CD4-positive, alpha-beta memory T cell (primary cell): ENCODE data around the gene CACNA1S. TPM values are rescaled to one million over a fixed set of nuclear protein-coding genes. Genes with fewer than 3 reads are reported as not detected.

ENCODE experiments used
- CTCF ChIA-PET: fragments of 350-600 bp; sonication (Branson Sonifier 250); formaldehyde crosslinking; loops from one replicate; lab custom pipeline; 2021; ENCODE audit warnings: inconsistent platforms; ENCODE audit not compliant: partially characterized antibody; lab: Charles Lee
- POLR2A ChIA-PET: fragments of 350-600 bp; sonication (Branson Sonifier 250); formaldehyde crosslinking; loops from one replicate; lab custom pipeline; 2021; ENCODE audit not compliant: partially characterized antibody; lab: Charles Lee
- DNase-seq, 5 donors: peaks; one replicate each; pipeline versions ENCODE4 v3.0.0 to v3.0.0-alpha.2; 2020 to 2022; ENCODE audit warnings: mixed read lengths in 1 of 5
- H3K27ac ChIP-seq: one replicate; pipeline ENCODE4 v1.7.0; 2013; ENCODE audit warnings: low read depth, low read length
- H3K27me3 ChIP-seq: 2 replicates; pipeline ENCODE4 v1.7.0; 2013; ENCODE audit warnings: mild to moderate bottlenecking, low read length, moderate library complexity; ENCODE audit not compliant: insufficient read depth
- H3K36me3 ChIP-seq: 2 replicates; pipeline ENCODE4 v1.7.0; 2013; ENCODE audit warnings: mild to moderate bottlenecking, low read length, moderate library complexity; ENCODE audit not compliant: insufficient read depth
- H3K4me1 ChIP-seq: 2 replicates; pipeline ENCODE4 v1.7.0; 2013; ENCODE audit warnings: mild to moderate bottlenecking, low read length, moderate library complexity; ENCODE audit not compliant: insufficient read depth
- H3K4me3 ChIP-seq, 2 donors: one replicate each; pipeline ENCODE4 v1.7.0; 2013; ENCODE audit warnings: low read length in 2 of 2, mild to moderate bottlenecking in 1 of 2
- H3K9me3 ChIP-seq, 2 donors: one replicate each; pipeline ENCODE4 v1.7.0; 2013; ENCODE audit warnings: low read length in 2 of 2, control low read depth in 1 of 2; ENCODE audit not compliant: control insufficient read depth in 1 of 2
- H3K27ac Mint-ChIP-seq, 7 donors: one replicate each; pipeline ENCODE4 v1.8.0; 2020 to 2021; ENCODE audit warnings: mixed read lengths in 7 of 7, mild to moderate bottlenecking in 6 of 7, inconsistent platforms in 3 of 7, moderate library complexity in 3 of 7
- H3K27me3 Mint-ChIP-seq, 2 donors: one replicate each; pipeline ENCODE4 v1.8.0; 2020 to 2021; ENCODE audit warnings: mixed read lengths in 2 of 2
- H3K36me3 Mint-ChIP-seq, 2 donors: one replicate each; pipeline ENCODE4 v1.8.0; 2020 to 2021; ENCODE audit warnings: mixed read lengths in 2 of 2, inconsistent platforms in 1 of 2, mild to moderate bottlenecking in 1 of 2
- H3K4me1 Mint-ChIP-seq, 4 donors: one replicate each; pipeline ENCODE4 v1.8.0; 2020 to 2021; ENCODE audit warnings: mixed read lengths in 4 of 4, mild to moderate bottlenecking in 1 of 4
- H3K4me3 Mint-ChIP-seq, 8 donors: one replicate each; pipeline ENCODE4 v1.8.0; 2020 to 2021; ENCODE audit warnings: mixed read lengths in 8 of 8, mild to moderate bottlenecking in 7 of 8, moderate library complexity in 6 of 8, inconsistent platforms in 3 of 8
- H3K9me3 Mint-ChIP-seq, 8 donors: one replicate each; pipeline ENCODE4 v1.8.0; 2020 to 2021; ENCODE audit warnings: mixed read lengths in 8 of 8, mild to moderate bottlenecking in 5 of 8, inconsistent platforms in 3 of 8, moderate library complexity in 1 of 8
- intact Hi-C: fragments of 100-400 bp; cut with micrococcal nuclease; formaldehyde crosslinking; loops from one replicate; pipeline ENCODE4 v1.15.1; 2023
- polyA plus RNA-seq, 2 donors: library from polyadenylated mRNA; unstranded; fragments of 300-500 nt; fragmentation: Illumina TruSeq; gene quantifications; one replicate each; pipeline ENCODE4 v1.2.3, GENCODE V29; 2021
- total RNA-seq, 2 experiments: library from RNA; stranded (reverse); gene quantifications; one replicate each; pipeline ENCODE4 v1.2.3, GENCODE V29; 2021

The CACNA1S gene
- total and polyA plus RNA-seq, 4 experiments from 2014 or later: not detected

DNA sequence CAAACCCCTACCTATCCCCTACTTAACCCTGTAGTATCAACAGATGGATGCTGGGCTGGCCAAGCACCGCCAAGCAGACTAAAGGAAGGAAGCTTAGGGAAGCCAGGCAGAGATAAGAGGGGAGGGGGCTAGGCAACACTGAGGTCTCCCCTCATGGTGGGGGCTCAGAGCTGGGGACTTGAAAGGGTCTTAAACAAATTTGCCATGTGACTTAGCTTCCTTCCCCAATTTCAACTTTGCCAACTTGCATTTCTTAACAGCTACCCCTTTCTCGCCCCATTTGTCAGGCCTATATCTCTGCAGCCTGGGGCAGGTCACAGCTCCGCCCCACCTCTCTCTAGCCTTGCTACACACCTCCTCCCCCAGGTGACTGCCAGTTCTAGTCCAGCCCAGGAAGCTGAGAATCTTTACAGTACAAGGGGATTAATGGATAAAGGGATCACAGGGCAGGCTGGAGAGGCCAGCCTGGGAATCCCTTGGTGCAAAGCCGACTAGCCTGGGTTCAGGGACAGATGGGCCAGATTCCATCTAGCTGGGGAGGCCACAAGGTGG, 92.1 kb downstream of the CACNA1S start:
- H3K9me3 ChIP-seq: no peaks in the 10 kb centered on the region
- Mint-ChIP-seq H3K4me1 (peaks cover 59 to 92% (median 75%) of the 10 kb centered on the region in 4 donors), H3K9me3 (no peaks in the 10 kb centered on the region), H3K27ac (peak overlapping the region; percentile 95 to 100 (median 99)), H3K36me3 (peaks cover 4 to 21% of the 10 kb centered on the region in 2 donors), H3K27me3 (no peaks in the 10 kb centered on the region), H3K4me3 (peak overlapping the region; percentile 86 to 98 (median 95))
- peak overlapping the region; percentile 69 for H3K27ac ChIP-seq
- CTCF ChIA-PET: interaction anchor here (0.9 to 11.4 kb wide), 10 partner anchors 9 to 398 kb away, joined by 3 to 95 read pairs (median 4); partner anchors contain the start of genes DDX59 and TMEM9
- H3K4me1 ChIP-seq: peaks cover 85% of the 10 kb centered on the region
- POLR2A ChIA-PET: interaction anchor here (0.9 to 2.5 kb wide), 11 partner anchors 9 to 350 kb away, joined by 3 to 12 read pairs (median 5); partner anchors contain the start of genes DDX59 and TMEM9
- peak in 4 of 5 donors; percentile 27 to 59 (median 30) for DNase-seq
- peak overlapping the region; percentile 37 to 67 for H3K4me3 ChIP-seq
- no peaks in the 10 kb centered on the region for H3K27me3 ChIP-seq
- intact Hi-C loops: loop anchor here (5.0 kb wide), 2 partner anchors 38 to 132 kb away; partner anchors contain the start of gene TMEM9
- H3K36me3 ChIP-seq: no peaks in the 10 kb centered on the region

- peaks cover 63 to 93% (median 79%) of the 10 kb centered on the region in 4 donors for H3K4me1 Mint-ChIP-seq
Observed at GRCh38 chr1:201019321-201019977, 92.8 kb downstream of the CACNA1S start.

DNA sequence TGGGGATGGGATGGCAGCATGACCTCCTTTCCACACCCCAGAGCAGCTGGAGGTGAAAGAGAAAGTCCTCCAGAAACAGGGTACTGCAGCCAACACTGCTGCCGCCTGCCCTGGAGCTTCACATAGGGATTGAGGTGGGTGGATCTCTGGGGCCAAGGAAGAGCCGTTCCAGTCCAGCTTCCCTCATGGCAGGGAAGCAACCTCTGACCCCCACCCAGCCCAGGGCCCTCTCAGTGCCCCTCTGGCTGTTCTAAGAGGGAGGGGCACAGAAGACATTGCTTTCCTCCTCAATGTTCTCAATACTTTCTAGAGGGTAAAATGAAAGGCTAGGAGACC, 94.4 kb downstream of the CACNA1S start:
- H3K4me1 Mint-ChIP-seq: peaks cover 69 to 98% (median 85%) of the 10 kb centered on the region in 4 donors
- no peak for DNase-seq
- Histone ChIP-seq H3K4me3 (no peak overlapping the region), H3K36me3 (no peaks in the 10 kb centered on the region), H3K27me3 (no peaks in the 10 kb centered on the region), H3K9me3 (no peaks in the 10 kb centered on the region), H3K4me1 (peaks cover 100% of the 10 kb centered on the region), H3K27ac (peak overlapping the region; percentile 18)
- CTCF ChIA-PET: interaction anchor here (1.0 to 11.4 kb wide), 3 partner anchors 22 to 46 kb away, joined by 3 to 95 read pairs (median 54); no protein-coding TSS in a partner anchor
- intact Hi-C loops: loop anchor here (2.0 kb wide), 2 partner anchors 97 to 349 kb away; partner anchors contain the start of gene DDX59
- H3K36me3 Mint-ChIP-seq: peaks cover 4 to 21% of the 10 kb centered on the region in 2 donors
- H3K27ac Mint-ChIP-seq: peak overlapping the region; percentile 78 to 100 (median 92)
- H3K9me3 Mint-ChIP-seq: no peaks in the 10 kb centered on the region
- POLR2A ChIA-PET: interaction anchor here (1.5 kb wide), 1 partner anchor 9 kb away, joined by 5 read pairs; no protein-coding TSS in a partner anchor
- peak overlapping the region in 7 of 8 donors; percentile 21 to 77 (median 55) for H3K4me3 Mint-ChIP-seq
- no peaks in the 10 kb centered on the region for H3K27me3 Mint-ChIP-seq

More at GRCh38 chr1:201019321-201019977, 92.8 kb downstream of the CACNA1S start:
- Mint-ChIP-seq H3K27ac (peak overlapping the region; percentile 95 to 100 (median 99)), H3K9me3 (no peaks in the 10 kb centered on the region), H3K27me3 (no peaks in the 10 kb centered on the region), H3K4me3 (peak overlapping the region; percentile 80 to 98 (median 93)), H3K36me3 (peaks cover 4 to 21% of the 10 kb centered on the region in 2 donors)
- DNase-seq: peak; percentile 88 to 96 (median 89)
- no peaks in the 10 kb centered on the region for H3K36me3 ChIP-seq
- H3K27ac ChIP-seq: peak overlapping the region; percentile 69
- no peaks in the 10 kb centered on the region for H3K9me3 ChIP-seq
- intact Hi-C loops: loop anchor here (2.0 kb wide), 2 partner anchors 95 to 351 kb away; partner anchors contain the start of gene DDX59
- peak overlapping the region; percentile 37 to 67 for H3K4me3 ChIP-seq
- peaks cover 90% of the 10 kb centered on the region for H3K4me1 ChIP-seq
- H3K27me3 ChIP-seq: no peaks in the 10 kb centered on the region
- CTCF ChIA-PET: interaction anchor here (0.9 to 11.4 kb wide), 7 partner anchors 24 to 397 kb away, joined by 3 to 95 read pairs (median 4); partner anchors contain the start of genes DDX59 and TMEM9
- POLR2A ChIA-PET: interaction anchor here (0.9 to 2.5 kb wide), 14 partner anchors 7 to 350 kb away, joined by 3 to 12 read pairs (median 4); partner anchors contain the start of genes DDX59 and TMEM9

GRCh38 chr1:201016943-201017827, 95.0 kb downstream of the CACNA1S start:
- Histone ChIP-seq H3K27ac (peak overlapping the region; percentile 18), H3K36me3 (no peaks in the 10 kb centered on the region), H3K27me3 (no peaks in the 10 kb centered on the region), H3K4me3 (no peak overlapping the region), H3K4me1 (peaks cover 100% of the 10 kb centered on the region), H3K9me3 (no peaks in the 10 kb centered on the region)
- DNase-seq: no peak
- Mint-ChIP-seq H3K4me3 (peak overlapping the region in 6 of 8 donors; percentile 12 to 59 (median 40)), H3K27me3 (no peaks in the 10 kb centered on the region), H3K9me3 (no peaks in the 10 kb centered on the region), H3K4me1 (peaks cover 67 to 98% (median 85%) of the 10 kb centered on the region in 4 donors), H3K27ac (peak overlapping the region; percentile 35 to 95 (median 89)), H3K36me3 (peaks cover 4 to 17% of the 10 kb centered on the region in 2 donors)
- ChIA-PET CTCF (interaction anchor here (6.7 to 11.4 kb wide), 2 partner anchors 37 to 45 kb away, joined by 54 to 95 read pairs; no protein-coding TSS in a partner anchor), POLR2A (interaction anchor here (1.5 to 2.2 kb wide), 3 partner anchors 9 to 42 kb away, joined by 4 to 8 read pairs (median 7); no protein-coding TSS in a partner anchor)
- intact Hi-C loops: no loop called here

DNA sequence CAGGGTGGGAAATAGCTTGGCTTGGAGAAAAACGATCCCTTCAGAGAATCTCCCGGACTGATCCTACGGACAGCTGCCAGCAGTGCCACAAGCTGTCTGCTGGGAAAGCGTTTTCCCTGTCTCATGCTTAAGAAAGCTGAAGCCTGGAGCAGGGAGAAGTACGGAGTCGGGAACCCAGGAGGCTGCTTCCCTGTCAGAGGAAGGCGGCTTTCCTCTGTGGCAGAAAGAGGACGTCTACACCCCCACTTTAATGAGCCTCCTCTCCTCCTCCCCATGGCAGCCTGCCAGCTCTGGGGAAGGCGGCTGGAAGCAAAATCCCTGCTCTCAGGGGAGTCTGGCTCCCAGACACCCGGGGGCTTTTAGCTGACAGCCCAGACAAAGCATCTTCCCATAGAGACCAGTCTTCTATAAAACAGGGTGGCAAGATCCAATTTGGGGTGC, 96.0 kb downstream of the CACNA1S start:
- Histone ChIP-seq H3K4me1 (peaks cover 100% of the 10 kb centered on the region), H3K27me3 (no peaks in the 10 kb centered on the region), H3K36me3 (no peaks in the 10 kb centered on the region), H3K4me3 (no peak overlapping the region), H3K9me3 (no peaks in the 10 kb centered on the region), H3K27ac (no peak overlapping the region)
- H3K9me3 Mint-ChIP-seq: no peaks in the 10 kb centered on the region
- peaks cover 6 to 24% of the 10 kb centered on the region in 2 donors for H3K36me3 Mint-ChIP-seq
- ChIA-PET POLR2A (interaction anchor here (1.5 to 2.2 kb wide), 4 partner anchors 8 to 41 kb away, joined by 4 to 8 read pairs (median 6); partner anchors contain the start of gene KIF21B), CTCF (interaction anchor here (1.0 to 11.4 kb wide), 7 partner anchors 9 to 44 kb away, joined by 3 to 95 read pairs (median 4); no protein-coding TSS in a partner anchor)
- H3K4me3 Mint-ChIP-seq: peak overlapping the region in 5 of 8 donors; percentile 21 to 75 (median 46)
- H3K4me1 Mint-ChIP-seq: peaks cover 70 to 98% (median 85%) of the 10 kb centered on the region in 4 donors
- DNase-seq: no peak
- H3K27me3 Mint-ChIP-seq: no peaks in the 10 kb centered on the region
- peak overlapping the region; percentile 25 to 95 (median 80) for H3K27ac Mint-ChIP-seq
- intact Hi-C loops: no loop called here

DNA sequence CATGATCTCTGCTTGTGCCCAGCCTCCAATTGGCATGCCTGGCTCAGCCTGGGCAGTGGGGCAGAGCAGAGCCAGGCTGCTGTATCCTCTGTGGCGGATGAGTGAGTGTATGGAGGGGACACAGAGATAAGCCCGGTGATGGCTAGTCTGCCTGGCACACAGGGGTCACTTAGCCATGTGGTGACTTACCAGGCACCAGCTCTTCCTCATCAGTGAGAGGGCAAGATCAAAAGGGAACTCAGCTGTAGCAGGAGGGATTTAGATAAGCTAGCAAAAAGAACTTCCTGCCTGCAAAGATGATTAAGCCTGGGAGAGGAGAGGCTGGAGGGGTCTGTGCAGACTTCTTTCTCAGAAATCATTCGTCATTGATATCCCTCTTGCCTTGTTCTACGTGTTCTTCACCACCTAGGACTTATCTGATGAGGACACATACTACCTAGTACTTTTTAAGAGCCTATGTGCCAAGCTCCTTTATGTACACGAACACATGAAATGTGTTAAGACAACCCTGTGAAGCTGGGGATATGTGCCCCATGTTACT, 96.6 kb downstream of the CACNA1S start:
- peak overlapping the region in 7 of 8 donors; percentile 12 to 75 (median 54) for H3K4me3 Mint-ChIP-seq
- H3K27me3 ChIP-seq: no peaks in the 10 kb centered on the region
- no peak overlapping the region for H3K4me3 ChIP-seq
- H3K4me1 ChIP-seq: peaks cover 100% of the 10 kb centered on the region
- no peak overlapping the region for H3K27ac ChIP-seq
- H3K27ac Mint-ChIP-seq: peak overlapping the region; percentile 61 to 95 (median 80)
- no peak for DNase-seq
- CTCF ChIA-PET: interaction anchor here (1.0 to 11.4 kb wide), 9 partner anchors 10 to 43 kb away, joined by 3 to 95 read pairs (median 4); no protein-coding TSS in a partner anchor
- POLR2A ChIA-PET: interaction anchor here (1.5 to 2.2 kb wide), 4 partner anchors 8 to 40 kb away, joined by 4 to 8 read pairs (median 6); partner anchors contain the start of gene KIF21B
- H3K36me3 ChIP-seq: no peaks in the 10 kb centered on the region
- H3K4me1 Mint-ChIP-seq: peaks cover 69 to 96% (median 84%) of the 10 kb centered on the region in 4 donors
- no peaks in the 10 kb centered on the region for H3K27me3 Mint-ChIP-seq
- intact Hi-C loops: no loop called here
- H3K9me3 ChIP-seq: no peaks in the 10 kb centered on the region
- no peaks in the 10 kb centered on the region for H3K9me3 Mint-ChIP-seq
- peaks cover 8 to 26% of the 10 kb centered on the region in 2 donors for H3K36me3 Mint-ChIP-seq
